Measurements from ENCODE around the gene NME3.

DNA sequence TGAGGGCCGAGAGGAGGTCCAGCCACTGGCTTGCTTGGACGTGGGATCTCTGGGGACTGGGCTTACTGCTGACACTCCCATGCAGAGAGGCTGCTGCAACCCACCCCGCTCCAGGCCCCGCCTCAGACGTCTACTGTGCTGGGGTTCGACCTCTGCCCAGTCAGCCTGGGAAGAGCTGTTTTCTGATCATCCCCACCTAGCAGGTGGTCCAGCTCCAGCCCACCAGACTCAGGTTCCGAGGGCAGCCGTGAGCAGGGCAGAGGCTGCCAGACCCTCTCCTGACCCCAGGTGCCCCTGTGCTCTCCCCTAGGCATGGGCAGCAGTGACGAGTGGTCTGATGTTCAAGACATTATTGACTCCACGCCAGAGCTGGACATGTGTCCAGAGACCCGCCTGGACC, 23.4 kb downstream of the NME3 start:
- TF ChIP-seq POLR2A (IDR thresholded peaks at IDR 0.05; ENCODE audit: insufficient read depth in 1 of 2, low read depth in 2 of 2, low read length in 2 of 2): no peak
- TF ChIP-seq YY1 (IDR thresholded peaks at IDR 0.05; ENCODE audit: insufficient read depth, insufficient replicate concordance, low read depth, low read length): no peak
- TF ChIP-seq ZNF121 (CRISPR knock-in tag; IDR thresholded peaks at IDR 0.05): no peak
- TF ChIP-seq ZBTB20 (CRISPR knock-in tag; IDR thresholded peaks at IDR 0.05; ENCODE audit: borderline replicate concordance, low read depth): no peak
- TF ChIP-seq MXD4 (CRISPR knock-in tag; IDR thresholded peaks at IDR 0.05): no peak
- TF ChIP-seq SMC3 (IDR thresholded peaks at IDR 0.05; ENCODE audit: low read length): no peak

All from HepG2 (cell line).